DOHH2 (cell line): Measurements from ENCODE around the gene RRAGD.

Source experiments
- H3F3A ChIP-seq: fragments of 200-600 bp; sonication (generic), shearing (Covaris generic); 2 replicates; pipeline ENCODE4 v1.6.0; 2016; ENCODE audit warnings: antibody characterized with exemption, mild to moderate bottlenecking; ENCODE audit not compliant: control insufficient read depth, insufficient read depth
- H3K27ac ChIP-seq: fragments of 200-600 bp; sonication (generic); 2 replicates; pipeline ENCODE4 v1.5.1; 2014; ENCODE audit warnings: low read depth, mild to moderate bottlenecking, low read length, moderate library complexity
- H3K27me3 ChIP-seq: fragments of 200-600 bp; sonication (generic); 2 replicates; pipeline ENCODE4 v1.6.1; 2014; ENCODE audit warnings: mild to moderate bottlenecking, low read length, mixed read lengths; ENCODE audit not compliant: control insufficient read depth
- H3K36me3 ChIP-seq: fragments of 200-600 bp; sonication (generic); 2 replicates; pipeline ENCODE4 v1.6.1; 2014; ENCODE audit warnings: mild to moderate bottlenecking, low read length, moderate library complexity, mixed read lengths; ENCODE audit not compliant: control insufficient read depth
- H3K4me1 ChIP-seq: fragments of 200-600 bp; sonication (generic); 2 replicates; pipeline ENCODE4 v1.6.1; 2014; ENCODE audit warnings: mild to moderate bottlenecking, low read length, mixed read lengths; ENCODE audit not compliant: control insufficient read depth
- H3K4me2 ChIP-seq: fragments of 200-600 bp; sonication (generic); 2 replicates; pipeline ENCODE4 v1.6.0; 2014; ENCODE audit warnings: mild to moderate bottlenecking, low read length, moderate library complexity
- H3K4me3 ChIP-seq: fragments of 200-600 bp; sonication (generic); 2 replicates; pipeline ENCODE4 v1.5.1; 2014; ENCODE audit warnings: mild to moderate bottlenecking, low read length, mixed read lengths
- H3K79me2 ChIP-seq: fragments of 200-600 bp; sonication (generic); 2 replicates; pipeline ENCODE4 v1.6.1; 2014; ENCODE audit warnings: mild to moderate bottlenecking, low read length, mixed read lengths; ENCODE audit not compliant: control insufficient read depth
- H3K9me2 ChIP-seq: fragments of 200-600 bp; sonication (generic); replicated peaks from 2 replicates; pipeline ENCODE4 v1.6.1; 2014; ENCODE audit warnings: mild to moderate bottlenecking, low read length, mixed read lengths; ENCODE audit not compliant: control insufficient read depth
- H3K9me3 ChIP-seq: fragments of 200-600 bp; sonication (generic); 2 replicates; pipeline ENCODE4 v1.6.1; 2014; ENCODE audit warnings: antibody characterized with exemption, low read length, mixed read lengths; ENCODE audit not compliant: control insufficient read depth, insufficient read depth
- H4K20me1 ChIP-seq: fragments of 200-600 bp; sonication (generic); 2 replicates; pipeline ENCODE4 v1.6.0; 2014; ENCODE audit warnings: low read depth, mild to moderate bottlenecking, antibody characterized with exemption, low read length, moderate library complexity; ENCODE audit not compliant: control insufficient read depth, insufficient read depth
- CTCF ChIP-seq: fragments of 200-600 bp; sonication (generic); IDR thresholded peaks from one replicate; pipeline ENCODE4 v1.5.1; 2014; ENCODE audit warnings: antibody characterized with exemption, mild to moderate bottlenecking, low read depth, low read length; ENCODE audit not compliant: poor library complexity, severe bottlenecking
- EZH2phosphoT487 ChIP-seq: fragments of 200-600 bp; sonication (generic); IDR thresholded peaks from 2 replicates; pipeline ENCODE4 v1.6.1; 2017; ENCODE audit warnings: borderline replicate concordance, mild to moderate bottlenecking, antibody characterized with exemption, low read length, moderate library complexity, mixed read lengths

RRAGD gene

DNA sequence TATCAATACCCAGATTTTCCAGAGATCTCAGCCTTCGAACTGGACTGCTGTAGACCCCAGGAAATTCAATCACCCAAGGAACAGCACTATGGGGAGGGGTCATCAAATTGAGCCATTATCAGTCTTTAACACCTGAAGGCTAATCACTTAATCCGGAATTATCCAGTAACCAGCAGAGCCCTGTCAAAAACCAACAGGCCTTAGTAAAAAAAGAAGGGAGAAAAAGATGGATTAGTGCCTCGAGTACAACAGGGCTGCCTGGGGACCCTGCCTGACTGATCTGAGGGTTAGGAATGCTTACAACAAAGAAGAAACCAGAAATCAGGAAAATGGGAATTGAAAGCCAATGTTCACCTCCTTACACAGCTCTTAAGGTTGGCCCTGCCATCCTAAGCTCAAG, 7.6 kb downstream of the RRAGD start:
- no peaks in the 10 kb centered on the region for H3K79me2 ChIP-seq
- no peak for TF ChIP-seq EZH2phosphoT487
- no peak for TF ChIP-seq CTCF
- no peaks in the 10 kb centered on the region for H3K9me3 ChIP-seq
- H3K4me1 ChIP-seq, result peaks cover 16% of the 10 kb centered on the region
- H3K27ac ChIP-seq, result no peak overlapping the region
- no peaks in the 10 kb centered on the region for H3K36me3 ChIP-seq
- peaks cover 28% of the 10 kb centered on the region for H3K27me3 ChIP-seq
- H3K4me3 ChIP-seq, result no peak overlapping the region
- no peaks in the 10 kb centered on the region for H3F3A ChIP-seq
- H3K4me2 ChIP-seq, result no peak overlapping the region
- H4K20me1 ChIP-seq, result no peaks in the 10 kb centered on the region
- no peaks in the 10 kb centered on the region for H3K9me2 ChIP-seq

DNA sequence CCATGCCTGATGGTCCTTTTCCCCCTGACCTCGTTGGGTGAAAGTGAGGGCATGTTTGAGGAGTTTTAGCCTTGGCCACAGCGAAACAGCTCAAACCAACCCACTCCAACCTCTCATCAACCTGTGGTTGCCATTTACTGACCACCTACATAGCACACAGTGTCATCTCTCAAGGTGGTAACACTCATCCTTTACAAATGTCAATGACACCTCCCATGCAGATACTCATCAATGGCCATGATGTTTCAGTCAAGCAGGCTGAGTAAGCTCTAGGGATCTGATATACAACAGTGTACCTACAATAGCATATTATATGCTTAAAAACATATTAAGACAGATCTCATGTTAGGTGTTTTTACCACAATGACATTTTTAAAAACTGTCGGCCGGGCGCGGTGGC, 9.3 kb downstream of the RRAGD start:
- no peaks in the 10 kb centered on the region for H4K20me1 ChIP-seq
- H3K4me2 ChIP-seq, result no peak overlapping the region
- H3K79me2 ChIP-seq, result no peaks in the 10 kb centered on the region
- no peak overlapping the region for H3K27ac ChIP-seq
- no peaks in the 10 kb centered on the region for H3F3A ChIP-seq
- H3K9me2 ChIP-seq, result no peaks in the 10 kb centered on the region
- peaks cover 11% of the 10 kb centered on the region for H3K27me3 ChIP-seq
- no peaks in the 10 kb centered on the region for H3K36me3 ChIP-seq
- H3K4me3 ChIP-seq, result no peak overlapping the region
- H3K4me1 ChIP-seq, result peaks cover 18% of the 10 kb centered on the region
- H3K9me3 ChIP-seq, result no peaks in the 10 kb centered on the region
- TF ChIP-seq EZH2phosphoT487 (no peak), CTCF (no peak)

GRCh38 chr6:89400912-89401399, 11.1 kb downstream of the RRAGD start:
- Histone ChIP-seq H3K9me3 (no peaks in the 10 kb centered on the region), H3K9me2 (no peaks in the 10 kb centered on the region), H3F3A (no peaks in the 10 kb centered on the region), H4K20me1 (no peaks in the 10 kb centered on the region), H3K4me2 (peak overlapping the region; percentile 31; the same call in 1 of the 2 replicates), H3K27me3 (no peaks in the 10 kb centered on the region), H3K4me1 (peaks cover 18% of the 10 kb centered on the region), H3K79me2 (no peaks in the 10 kb centered on the region), H3K4me3 (no peak overlapping the region), H3K27ac (no peak overlapping the region), H3K36me3 (no peaks in the 10 kb centered on the region)
- TF ChIP-seq EZH2phosphoT487, result no peak
- TF ChIP-seq CTCF, result no peak
